HepG2 (cell line): Measurements from ENCODE around the gene KIF20A. TPM values are rescaled to one million over a fixed set of nuclear protein-coding genes. Genes with fewer than 3 reads are reported as not detected.
A peak's percentile ranks its signal among the peaks of the same experiment; 100 is the strongest.

Experiments used
- BRF2 ChIP-seq: sonication (generic); formaldehyde crosslinking; IDR thresholded peaks from 2 replicates; pipeline ENCODE4 v1.8.1; 2022; ENCODE audit warnings: mild to moderate bottlenecking, missing genetic modification reagents
- EP300 ChIP-seq, 3 experiments: sonication (generic) in 1 of 3; formaldehyde crosslinking in 1 of 3; IDR thresholded peaks; 2 replicates each; pipeline versions ENCODE4 v1.5.1 to v1.6.1; 2011 to 2020; ENCODE audit warnings: low read depth in 2 of 3, low read length in 2 of 3, borderline replicate concordance in 1 of 3, improper control_type of control experiment in 1 of 3, mild to moderate bottlenecking in 1 of 3, missing genetic modification reagents in 1 of 3, moderate library complexity in 1 of 3
- IKZF1 ChIP-seq: fragments of 450-650 bp; IDR thresholded peaks from 2 replicates; pipeline ENCODE4 v1.7.1; 2016
- KLF16 ChIP-seq, 2 experiments: sonication (generic) in 1 of 2; formaldehyde crosslinking in 1 of 2; IDR thresholded peaks; 2 replicates each; pipeline versions ENCODE4 v1.6.1 to v1.8.0; 2016 to 2023; ENCODE audit warnings: missing genetic modification reagents in 2 of 2, missing compliant biosample characterization in 1 of 2
- PREB ChIP-seq: sonication (generic); formaldehyde crosslinking; IDR thresholded peaks from 2 replicates; pipeline ENCODE4 v1.4.0; 2020; ENCODE audit warnings: missing genetic modification reagents
- SSRP1 ChIP-seq: IDR thresholded peaks from 2 replicates; pipeline ENCODE4 v1.6.1; 2016; ENCODE audit warnings: control low read depth
- ZBTB42 ChIP-seq: sonication (generic); formaldehyde crosslinking; IDR thresholded peaks from 2 replicates; pipeline ENCODE4 v1.5.0; 2020; ENCODE audit warnings: mild to moderate bottlenecking, missing genetic modification reagents
- ZFY ChIP-seq: sonication (generic); formaldehyde crosslinking; IDR thresholded peaks from 2 replicates; pipeline ENCODE4 v1.4.0; 2020; ENCODE audit warnings: missing genetic modification reagents
- ZNF280D ChIP-seq: sonication (generic); formaldehyde crosslinking; IDR thresholded peaks from 2 replicates; pipeline ENCODE4 v1.5.1; 2020; ENCODE audit warnings: mild to moderate bottlenecking, missing genetic modification reagents
- ZNF713 ChIP-seq: sonication (generic); formaldehyde crosslinking; IDR thresholded peaks from 2 replicates; pipeline ENCODE4 v1.4.0; 2020; ENCODE audit warnings: mild to moderate bottlenecking, missing genetic modification reagents
- ZSCAN31 ChIP-seq: sonication (generic); formaldehyde crosslinking; IDR thresholded peaks from 2 replicates; pipeline ENCODE4 v1.5.0; 2020; ENCODE audit warnings: low read depth, mild to moderate bottlenecking, missing genetic modification reagents
- polyA plus RNA-seq, 8 experiments: library from polyadenylated mRNA; depleted of rRNA in 3 of 8; stranded (reverse) in 7 of 8; unstranded in 1 of 8; fragments of >200 nt; fragmentation: Illumina TruSeq in 4 of 8; extraction: Trizol in 4 of 8; gene quantifications; 2 replicates each; pipeline versions ENCODE4 v1.2.1 to v1.2.3, GENCODE V29; 2011 to 2016; ENCODE audit warnings: low read depth in 4 of 8, missing spikeins in 1 of 8, mixed read lengths in 1 of 8; ENCODE audit not compliant: insufficient read depth in 1 of 8
- total RNA-seq, 5 experiments: library from RNA; depleted of rRNA; stranded (reverse); fragments of >200 nt; fragmentation: Illumina TruSeq; extraction: Trizol; gene quantifications; 2 replicates each; pipeline ENCODE4 v1.2.3, GENCODE V29; 2016; ENCODE audit warnings: low read depth in 1 of 5
- TF ChIP-seq, protein P1 (sequence below): sonication (generic); formaldehyde crosslinking; conservative IDR thresholded peaks from 2 replicates; pipeline ENCODE4 v1.4.0; 2020; ENCODE audit warnings: mild to moderate bottlenecking, missing genetic modification reagents, moderate library complexity

The KIF20A gene
- total and polyA plus RNA-seq, 2 of the 13 experiments (the other 11 are each of a cell fraction or from before 2014, with no cell fraction given) = 17.1 to 66.8 TPM

GRCh38 chr5:138178516-138179276 is at the start of gene KIF20A, which contains the start of gene BRD8 (continued):
- TF ChIP-seq, protein P1, sequence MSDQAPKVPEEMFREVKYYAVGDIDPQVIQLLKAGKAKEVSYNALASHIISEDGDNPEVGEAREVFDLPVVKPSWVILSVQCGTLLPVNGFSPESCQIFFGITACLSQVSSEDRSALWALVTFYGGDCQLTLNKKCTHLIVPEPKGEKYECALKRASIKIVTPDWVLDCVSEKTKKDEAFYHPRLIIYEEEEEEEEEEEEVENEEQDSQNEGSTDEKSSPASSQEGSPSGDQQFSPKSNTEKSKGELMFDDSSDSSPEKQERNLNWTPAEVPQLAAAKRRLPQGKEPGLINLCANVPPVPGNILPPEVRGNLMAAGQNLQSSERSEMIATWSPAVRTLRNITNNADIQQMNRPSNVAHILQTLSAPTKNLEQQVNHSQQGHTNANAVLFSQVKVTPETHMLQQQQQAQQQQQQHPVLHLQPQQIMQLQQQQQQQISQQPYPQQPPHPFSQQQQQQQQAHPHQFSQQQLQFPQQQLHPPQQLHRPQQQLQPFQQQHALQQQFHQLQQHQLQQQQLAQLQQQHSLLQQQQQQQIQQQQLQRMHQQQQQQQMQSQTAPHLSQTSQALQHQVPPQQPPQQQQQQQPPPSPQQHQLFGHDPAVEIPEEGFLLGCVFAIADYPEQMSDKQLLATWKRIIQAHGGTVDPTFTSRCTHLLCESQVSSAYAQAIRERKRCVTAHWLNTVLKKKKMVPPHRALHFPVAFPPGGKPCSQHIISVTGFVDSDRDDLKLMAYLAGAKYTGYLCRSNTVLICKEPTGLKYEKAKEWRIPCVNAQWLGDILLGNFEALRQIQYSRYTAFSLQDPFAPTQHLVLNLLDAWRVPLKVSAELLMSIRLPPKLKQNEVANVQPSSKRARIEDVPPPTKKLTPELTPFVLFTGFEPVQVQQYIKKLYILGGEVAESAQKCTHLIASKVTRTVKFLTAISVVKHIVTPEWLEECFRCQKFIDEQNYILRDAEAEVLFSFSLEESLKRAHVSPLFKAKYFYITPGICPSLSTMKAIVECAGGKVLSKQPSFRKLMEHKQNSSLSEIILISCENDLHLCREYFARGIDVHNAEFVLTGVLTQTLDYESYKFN (CRISPR knock-in tag) = peak; percentile 43; the same call in 1 of the 2 replicates
- peak in 1 of 2 experiments; percentile 42; a peak in 1 of 4 replicates for TF ChIP-seq EP300 (IDR thresholded peaks at IDR 0.05; ENCODE audit: low read depth in 2 of 2, low read length in 2 of 2)
- TF ChIP-seq EP300 (CRISPR knock-in tag; IDR thresholded peaks at IDR 0.05; ENCODE audit: borderline replicate concordance) = no peak
- no peak for TF ChIP-seq ZNF280D (CRISPR knock-in tag)
- TF ChIP-seq ZBTB42 (CRISPR knock-in tag) = no peak; the same call in 1 of the 2 replicates
- no peak for TF ChIP-seq PREB (CRISPR knock-in tag)
- TF ChIP-seq ZFY (CRISPR knock-in tag) = peak; percentile 95
- no peak for TF ChIP-seq SSRP1 (CRISPR knock-in tag)
- TF ChIP-seq BRF2 (CRISPR knock-in tag) = no peak; the same call in 1 of the 2 replicates
- peak in 1 of 2 experiments; percentile 37; a peak in 1 of 4 replicates for TF ChIP-seq KLF16 (CRISPR knock-in tag; IDR thresholded peaks at IDR 0.05)
- no peak for TF ChIP-seq ZSCAN31 (CRISPR knock-in tag)
- TF ChIP-seq ZNF713 = no peak
- TF ChIP-seq IKZF1 = no peak
